IMR-90 (cell line): ENCODE data around the gene SMIM10L1. TPM values are rescaled to one million over a fixed set of nuclear protein-coding genes. Genes with fewer than 3 reads are reported as not detected.

Experiments
- ATAC-seq: fragments of 200-7000 bp; cut with Tn5 transposase; 2 replicates; pipeline ENCODE4 v1.9.1; 2020; ENCODE audit warnings: low read depth, mild to moderate bottlenecking, moderate library complexity
- BruUV-seq: library from RNA; stranded (reverse); fragments of 400-500 nt; replicated peaks from 2 replicates; lab custom pipeline; 2021; lab: Mats Ljungman, UMichigan
- CTCF ChIA-PET: fragments of 300-600 bp; formaldehyde crosslinking; extraction: SDS; loops from one replicate; lab custom pipeline; 2021; ENCODE audit warnings: antibody characterized with exemption; lab: Yijun Ruan, JAX
- POLR2A ChIA-PET: fragments of 300-600 bp; sonication (Branson Sonifier 250); formaldehyde crosslinking; loops from one replicate; lab custom pipeline; 2022; ENCODE audit warnings: antibody characterized with exemption; ENCODE audit not compliant: unreplicated experiment; lab: Charles Lee
- DNase-seq: peaks from one replicate; pipeline ENCODE4 v3.0.0; 2013
- H2AFZ ChIP-seq: replicated peaks from 2 replicates; pipeline ENCODE3; 2013; ENCODE audit warnings: low read length, mild to moderate bottlenecking; ENCODE audit not compliant: poor library complexity
- H2AK5ac ChIP-seq: 2 replicates; pipeline ENCODE4 v1.6.1; 2013; ENCODE audit warnings: low read depth, low read length, inconsistent platforms
- H2AK9ac ChIP-seq: replicated peaks from 2 replicates; pipeline ENCODE3; 2013; ENCODE audit warnings: mild to moderate bottlenecking, low read depth, low read length, moderate library complexity; ENCODE audit not compliant: poor library complexity
- H2BK120ac ChIP-seq: 2 replicates; pipeline ENCODE4 v1.6.1; 2013; ENCODE audit warnings: low read depth, low read length, inconsistent platforms
- H2BK15ac ChIP-seq: 3 replicates; pipeline ENCODE4 v1.6.1; 2013; ENCODE audit warnings: low read depth, low read length, inconsistent platforms
- H2BK20ac ChIP-seq: 2 replicates; pipeline ENCODE4 v1.6.1; 2013; ENCODE audit warnings: low read depth, mild to moderate bottlenecking, inconsistent platforms, low read length, moderate library complexity
- H2BK5ac ChIP-seq: 2 replicates; pipeline ENCODE4 v1.6.1; 2013; ENCODE audit warnings: mild to moderate bottlenecking, low read depth, low read length, inconsistent platforms; ENCODE audit not compliant: poor library complexity, severe bottlenecking
- H3K14ac ChIP-seq: replicated peaks from 2 replicates; pipeline ENCODE4 v1.6.1; 2013; ENCODE audit warnings: low read depth, low read length, inconsistent platforms
- H3K18ac ChIP-seq: 2 replicates; pipeline ENCODE4 v1.6.1; 2013; ENCODE audit warnings: low read depth, low read length, control low read depth
- H3K23ac ChIP-seq: 2 replicates; pipeline ENCODE4 v1.6.1; 2013; ENCODE audit warnings: low read depth, low read length, inconsistent platforms
- H3K27ac ChIP-seq: 2 replicates; pipeline ENCODE4 v1.5.1; 2013; ENCODE audit warnings: mild to moderate bottlenecking, control low read depth, low read length; ENCODE audit not compliant: insufficient read depth
- H3K27me3 ChIP-seq: 2 replicates; pipeline ENCODE4 v1.6.1; 2013; ENCODE audit warnings: low read length; ENCODE audit not compliant: control insufficient read depth, insufficient read depth
- H3K36me3 ChIP-seq: 2 replicates; pipeline ENCODE4 v1.6.1; 2013; ENCODE audit warnings: low read length, mixed read lengths; ENCODE audit not compliant: control insufficient read depth, insufficient read depth
- H3K4ac ChIP-seq: 2 replicates; pipeline ENCODE4 v1.6.1; 2013; ENCODE audit warnings: low read depth, low read length, inconsistent platforms
- H3K4me1 ChIP-seq: 2 replicates; pipeline ENCODE4 v1.6.1; 2013; ENCODE audit warnings: low read length, mixed read lengths; ENCODE audit not compliant: control insufficient read depth, insufficient read depth
- H3K4me2 ChIP-seq: 2 replicates; pipeline ENCODE4 v1.6.1; 2013; ENCODE audit warnings: low read depth, mild to moderate bottlenecking, control low read depth, low read length, moderate library complexity
- H3K4me3 ChIP-seq: 2 replicates; pipeline ENCODE4 v1.5.1; 2013; ENCODE audit warnings: low read depth, mild to moderate bottlenecking, control low read depth, low read length, moderate library complexity; ENCODE audit not compliant: insufficient read depth
- H3K56ac ChIP-seq: 2 replicates; pipeline ENCODE4 v1.6.1; 2013; ENCODE audit warnings: low read length, inconsistent platforms; ENCODE audit not compliant: insufficient read depth; ENCODE audit errors: extremely low read depth
- H3K79me1 ChIP-seq, 2 experiments: 2 replicates each; pipeline ENCODE4 v1.6.1; 2013; ENCODE audit warnings: low read length in 2 of 2, inconsistent platforms in 1 of 2, low read depth in 1 of 2
- H3K9ac ChIP-seq: 2 replicates; pipeline ENCODE4 v1.6.1; 2013; ENCODE audit warnings: low read depth, low read length, control low read depth
- H3K9me1 ChIP-seq: 2 replicates; pipeline ENCODE4 v1.6.1; 2013; ENCODE audit warnings: low read length, inconsistent platforms; ENCODE audit not compliant: insufficient read depth
- H3K9me3 ChIP-seq: 2 replicates; pipeline ENCODE4 v1.6.1; 2013; ENCODE audit warnings: low read length; ENCODE audit not compliant: control insufficient read depth, insufficient read depth
- H4K20me1 ChIP-seq: 2 replicates; pipeline ENCODE4 v1.6.1; 2013; ENCODE audit warnings: low read length, inconsistent platforms; ENCODE audit not compliant: insufficient read depth
- H4K5ac ChIP-seq: 2 replicates; pipeline ENCODE4 v1.6.1; 2013; ENCODE audit warnings: mild to moderate bottlenecking, low read depth, low read length, control low read depth
- H4K8ac ChIP-seq, 2 experiments: 2 replicates each; pipeline ENCODE4 v1.6.1; 2013; ENCODE audit warnings: low read depth in 2 of 2, low read length in 2 of 2, control low read depth in 1 of 2, inconsistent platforms in 1 of 2
- H4K91ac ChIP-seq: 2 replicates; pipeline ENCODE4 v1.6.1; 2013; ENCODE audit warnings: low read depth, low read length, inconsistent platforms; ENCODE audit not compliant: insufficient read depth
- CEBPB ChIP-seq: IDR thresholded peaks from 2 replicates; pipeline ENCODE4 v1.6.1; 2012; ENCODE audit warnings: low read depth, low read length, improper control_type of control experiment
- CTCF ChIP-seq: conservative IDR thresholded peaks from 2 replicates; pipeline ENCODE4 v1.5.1; 2012; ENCODE audit warnings: mild to moderate bottlenecking, low read depth, low read length, improper control_type of control experiment
- ELK1 ChIP-seq: fragments of 150-350 bp; IDR thresholded peaks from 2 replicates; pipeline ENCODE4 v1.6.1; 2016; ENCODE audit warnings: low read depth, mild to moderate bottlenecking, low read length, moderate library complexity, borderline replicate concordance
- FOS ChIP-seq: fragments of 150-350 bp; IDR thresholded peaks from 2 replicates; pipeline ENCODE4 v1.6.1; 2016; ENCODE audit warnings: low read depth, low read length
- MAFK ChIP-seq: IDR thresholded peaks from 2 replicates; pipeline ENCODE4 v1.6.1; 2012; ENCODE audit warnings: low read depth, low read length, improper control_type of control experiment
- MAZ ChIP-seq: IDR thresholded peaks from 2 replicates; pipeline ENCODE4 v1.6.1; 2012; ENCODE audit warnings: low read depth, mild to moderate bottlenecking, low read length, improper control_type of control experiment, moderate library complexity, borderline replicate concordance
- MXI1 ChIP-seq: IDR thresholded peaks from 2 replicates; pipeline ENCODE4 v1.6.1; 2012; ENCODE audit warnings: low read depth, mild to moderate bottlenecking, low read length, moderate library complexity, borderline replicate concordance
- NFE2L2 ChIP-seq: fragments of 150-350 bp; IDR thresholded peaks from 2 replicates; pipeline ENCODE4 v1.6.1; 2016; ENCODE audit warnings: low read depth, mild to moderate bottlenecking, low read length
- RAD21 ChIP-seq: IDR thresholded peaks from 2 replicates; pipeline ENCODE4 v1.6.1; 2012; ENCODE audit warnings: low read length, improper control_type of control experiment
- RCOR1 ChIP-seq: IDR thresholded peaks from 2 replicates; pipeline ENCODE4 v1.6.1; 2012; ENCODE audit warnings: mild to moderate bottlenecking, low read length, improper control_type of control experiment; ENCODE audit not compliant: insufficient replicate concordance
- RFX5 ChIP-seq: IDR thresholded peaks from 2 replicates; pipeline ENCODE4 v1.8.0; 2012; ENCODE audit warnings: low read depth, mild to moderate bottlenecking, low read length, moderate library complexity
- SMC3 ChIP-seq: fragments of 150-350 bp; IDR thresholded peaks from 2 replicates; pipeline ENCODE4 v1.6.1; 2016; ENCODE audit warnings: low read depth, mild to moderate bottlenecking, antibody characterized with exemption, low read length, moderate library complexity
- USF2 ChIP-seq: fragments of 150-350 bp; IDR thresholded peaks from 2 replicates; pipeline ENCODE4 v1.6.1; 2017; ENCODE audit warnings: mild to moderate bottlenecking, antibody characterized with exemption, low read length, low read depth
- WGBS, 2 experiments: methylation state at CpG; one replicate each; pipeline versions ENCODE4 v1.1.5 to v1.1.7; 2013; ENCODE audit warnings: missing lambda C conversion rate in 2 of 2; ENCODE audit not compliant: insufficient read length in 1 of 2; ENCODE audit errors: extremely low coverage in 2 of 2; 5-methylcytosine and 5-hydroxymethylcytosine counted together
- dilution Hi-C: fragments of 300-500 bp; cut with HindIII; formaldehyde crosslinking; loops from one replicate; pipeline ENCODE4 v1.14.3; 2018; ENCODE audit warnings: low sequenced_read_pairs; ENCODE audit not compliant: unreplicated experiment
- in situ Hi-C: fragments of 300-500 bp; cut with MboI; formaldehyde crosslinking; loops from 3 replicates; pipeline ENCODE4 v1.14.3; 2019; ENCODE audit warnings: low sequenced_read_pairs, inconsistent platforms, mixed read lengths
- intact Hi-C: fragments of 100-400 bp; cut with micrococcal nuclease; formaldehyde crosslinking; loops from 2 replicates; pipeline ENCODE4 v1.10.0; 2022
- polyA plus RNA-seq, 3 experiments: library from polyadenylated mRNA; depleted of rRNA; stranded (reverse); fragments of >200 nt; gene quantifications; 2 replicates each; pipeline ENCODE4 v1.2.3, GENCODE V29; 2012; ENCODE audit warnings: low replicate concordance in 1 of 3
- total RNA-seq: library from RNA; depleted of rRNA; stranded (reverse); fragments of >200 nt; gene quantifications from 2 replicates; pipeline ENCODE4 v1.2.3, GENCODE V29; 2012

The SMIM10L1 gene
- total and polyA plus RNA-seq, 2 of the 4 experiments (the other 2 are of a cell fraction): 2.7 to 4.5 TPM

- Histone ChIP-seq H3K4me3 (no peak overlapping the region), H3K23ac (no peak overlapping the region), H2BK120ac (no peak overlapping the region), H3K56ac (no peak overlapping the region), H2BK20ac (no peak overlapping the region), H3K9ac (no peak overlapping the region), H3K27ac (no peak overlapping the region), H3K14ac (no peak overlapping the region), H3K27me3 (no peaks in the 10 kb centered on the region), H3K4me2 (no peak overlapping the region), H2AFZ (no peak overlapping the region), H3K18ac (no peak overlapping the region), H3K4ac (no peak overlapping the region), H4K91ac (no peak overlapping the region), H3K36me3 (peaks cover 1% of the 10 kb centered on the region; the same call in 1 of the 2 replicates), H2BK5ac (no peak overlapping the region), H4K20me1 (peaks cover 9% of the 10 kb centered on the region), H4K5ac (no peak overlapping the region), H3K4me1 (no peaks in the 10 kb centered on the region), H3K79me1 (peaks cover 22 to 33% of the 10 kb centered on the region in 2 experiments), H2BK15ac (no peak overlapping the region), H2AK9ac (no peak overlapping the region), H3K9me3 (no peaks in the 10 kb centered on the region), H4K8ac (no peak overlapping the region), H2AK5ac (no peak overlapping the region), H3K9me1 (0 out of 2 replicates have a peak, but pooled peaks cover 3% of the 10 kb centered on the region)
- in situ Hi-C loops (no loop called here), intact Hi-C loops (no loop called here), dilution Hi-C loops (no loop called here)
- WGBS, 2 experiments: no CpG with 5 or more reads among the region's 2 CpGs
- CTCF ChIA-PET: no interaction called here
- no TSS peak for BruUV-seq
- POLR2A ChIA-PET: no interaction called here
- DNase-seq (no peak), ATAC-seq (no peak)
- no peak for TF ChIP-seq CEBPB
- no peak for TF ChIP-seq MAFK
- no peak for TF ChIP-seq CTCF
- TF ChIP-seq MXI1: no peak
- TF ChIP-seq ELK1: no peak
- no peak for TF ChIP-seq USF2
- no peak for TF ChIP-seq SMC3
- TF ChIP-seq RAD21: no peak
- no peak for TF ChIP-seq RCOR1
- no peak for TF ChIP-seq RFX5
- no peak for TF ChIP-seq FOS
- TF ChIP-seq NFE2L2: no peak
- no peak for TF ChIP-seq MAZ
Measured at GRCh38 chr12:11133816-11134215, 37.2 kb upstream of the SMIM10L1 start.
